ENCODE data around the gene DBNDD1.
"Not testable (repeated sequence)": the region's sequence is repeated elsewhere in the genome, so short reads cannot be mapped to it uniquely, and the experiment has no call there.

Gene DBNDD1

GRCh38 chr16:90018652-90019542 is at the start of gene DBNDD1:
TSS of gene DBNDD1 (minus strand) at chr16:90019456. CDS start at chr16:90019341, 115 bp downstream.
- DNase-seq (ENCODE audit: low spot score) = no peak

GRCh38 chr16:90061437-90061836 is 42.2 kb upstream of the DBNDD1 start:
- no peak for DNase-seq (ENCODE audit: low spot score)

- no peak for DNase-seq (ENCODE audit: low spot score)
These were observed 38.5 kb upstream of the DBNDD1 start for GRCh38 chr16:90057738-90058173.

- DNase-seq (ENCODE audit: low spot score) = not testable (repeated sequence)
These were observed 37.3 kb upstream of the DBNDD1 start for GRCh38 chr16:90056521-90056920.

- DNase-seq (ENCODE audit: low spot score) = no peak
These were observed 36.1 kb upstream of the DBNDD1 start for GRCh38 chr16:90055371-90055770.

- DNase-seq (ENCODE audit: low spot score) = no peak
These were observed 35.3 kb upstream of the DBNDD1 start for GRCh38 chr16:90054554-90054953.

- no peak for DNase-seq (ENCODE audit: low spot score)
These were observed 34.7 kb upstream of the DBNDD1 start for GRCh38 chr16:90053902-90054500.

- no peak for DNase-seq (ENCODE audit: low spot score)
These were observed 31.7 kb upstream of the DBNDD1 start for GRCh38 chr16:90050969-90051368.

- DNase-seq (ENCODE audit: low spot score) = no peak
These were observed 29.6 kb upstream of the DBNDD1 start for GRCh38 chr16:90048737-90049330.

- no peak for DNase-seq (ENCODE audit: low spot score)
These were observed 29.1 kb upstream of the DBNDD1 start for GRCh38 chr16:90048347-90048722.

GRCh38 chr16:90047714-90048346 is 28.6 kb upstream of the DBNDD1 start:
- no peak for DNase-seq (ENCODE audit: low spot score)

GRCh38 chr16:90046971-90047713 is 27.9 kb upstream of the DBNDD1 start:
- DNase-seq (ENCODE audit: low spot score) = no peak

- no peak for DNase-seq (ENCODE audit: low spot score)
These were observed 27.1 kb upstream of the DBNDD1 start for GRCh38 chr16:90046122-90046970.

GRCh38 chr16:90044111-90044551 is 24.9 kb upstream of the DBNDD1 start:
- no peak for DNase-seq (ENCODE audit: low spot score)

GRCh38 chr16:90043526-90043925 is 24.3 kb upstream of the DBNDD1 start:
- no peak for DNase-seq (ENCODE audit: low spot score)

- DNase-seq (ENCODE audit: low spot score) = no peak
These were observed 23.8 kb upstream of the DBNDD1 start for GRCh38 chr16:90042946-90043514.

GRCh38 chr16:90041896-90042473 is 22.7 kb upstream of the DBNDD1 start:
- DNase-seq (ENCODE audit: low spot score) = no peak

GRCh38 chr16:90040152-90041023 is 21.1 kb upstream of the DBNDD1 start:
- DNase-seq (ENCODE audit: low spot score) = no peak

- DNase-seq (ENCODE audit: low spot score) = no peak
These were observed 18.0 kb upstream of the DBNDD1 start for GRCh38 chr16:90037276-90037675.

All from globus pallidus (tissue), 1 donor.